ENCODE results near the gene SLC43A3.

- TF ChIP-seq CTCF (IDR thresholded peaks at IDR 0.05; ENCODE audit: poor library complexity) (no peak), EZH2 (IDR thresholded peaks at IDR 0.05; ENCODE audit: borderline replicate concordance) (no peak)
These were observed 37.7 kb upstream of the SLC43A3 start for GRCh38 chr11:57464539-57465181.

All from hepatocyte (in vitro differentiated cells).